Vagina (tissue), 2 donors: Measurements from ENCODE around the gene TMTC2. TPM values are rescaled to one million over a fixed set of nuclear protein-coding genes. Genes with fewer than 3 reads are reported as not detected.

Source experiments
- DNase-seq, 2 donors: peaks; one replicate each; pipeline ENCODE4 v3.0.0-alpha.2; 2017; ENCODE audit errors: extremely low spot score in 2 of 2
- H3K27ac ChIP-seq: fragments of 200-600 bp; sonication (generic); one replicate; pipeline ENCODE4 v1.5.1; 2019
- H3K27me3 ChIP-seq: fragments of 200-600 bp; sonication (generic); one replicate; pipeline ENCODE4 v1.5.1; 2019
- H3K36me3 ChIP-seq, 2 donors: fragments of 200-600 bp; sonication (generic); one replicate each; pipeline ENCODE4 v1.5.1; 2017 to 2019
- H3K4me1 ChIP-seq: fragments of 200-600 bp; sonication (generic); one replicate; pipeline ENCODE4 v1.5.1; 2019
- H3K4me3 ChIP-seq, 2 donors: fragments of 200-600 bp; sonication (generic); 1 replicate in 1 of 2; 2 replicates in 1 of 2; pipeline ENCODE4 v1.5.1; 2016 to 2019
- H3K9me3 ChIP-seq: fragments of 200-600 bp; sonication (generic); one replicate; pipeline ENCODE4 v1.5.1; 2019
- CTCF ChIP-seq, 3 experiments: fragments of 450-650 bp in 2 of 3; fragments of 200-600 bp in 1 of 3; sonication (generic) in 1 of 3; IDR thresholded peaks; one replicate each; pipeline ENCODE4 v1.5.1; 2017 to 2019; ENCODE audit warnings: antibody characterized with exemption in 3 of 3, mild to moderate bottlenecking in 2 of 3, moderate library complexity in 2 of 3
- POLR2A ChIP-seq, 2 donors: fragments of 450-650 bp; IDR thresholded peaks; one replicate each; pipeline ENCODE4 v1.6.1; 2017; ENCODE audit warnings: antibody characterized with exemption in 2 of 2, mild to moderate bottlenecking in 2 of 2, moderate library complexity in 2 of 2
- POLR2AphosphoS5 ChIP-seq, 2 donors: sonication (generic); formaldehyde crosslinking; IDR thresholded peaks; one replicate each; pipeline ENCODE4 v1.9.0; 2017; ENCODE audit warnings: antibody characterized with exemption in 2 of 2, mild to moderate bottlenecking in 2 of 2, low read depth in 1 of 2; ENCODE audit not compliant: insufficient read depth in 1 of 2
- intact Hi-C: fragments of 100-400 bp; cut with DNase I; formaldehyde crosslinking; loops from one replicate; pipeline ENCODE4 v1.15.1; 2023
- total RNA-seq: library from RNA; depleted of rRNA; stranded (reverse); fragments of >200 nt; gene quantifications from one replicate; pipeline ENCODE4 v1.2.3, GENCODE V29; 2016

TMTC2 gene
- total RNA-seq, 1 donor from 2014 or later: 15.5 TPM

- no peak for DNase-seq
- Histone ChIP-seq H3K36me3 (no peaks in the 10 kb centered on the region), H3K4me3 (no peak overlapping the region), H3K9me3 (no peaks in the 10 kb centered on the region), H3K27me3 (no peaks in the 10 kb centered on the region), H3K4me1 (no peaks in the 10 kb centered on the region), H3K27ac (no peak overlapping the region)
- intact Hi-C loops: no loop called here
- TF ChIP-seq CTCF (IDR thresholded peaks at IDR 0.05): no peak
- no peak for TF ChIP-seq POLR2AphosphoS5 (IDR thresholded peaks at IDR 0.05; ENCODE audit: insufficient read depth in 1 of 2, low read depth in 1 of 2)
- no peak for TF ChIP-seq POLR2A (IDR thresholded peaks at IDR 0.05)
These were observed 19.9 kb upstream of the TMTC2 start for GRCh38 chr12:82666830-82667229.

- intact Hi-C loops: no loop called here
- Histone ChIP-seq H3K27ac (no peak overlapping the region), H3K4me1 (no peaks in the 10 kb centered on the region), H3K27me3 (no peaks in the 10 kb centered on the region), H3K9me3 (no peaks in the 10 kb centered on the region), H3K4me3 (no peak overlapping the region), H3K36me3 (no peaks in the 10 kb centered on the region)
- TF ChIP-seq POLR2A (IDR thresholded peaks at IDR 0.05) (no peak), CTCF (IDR thresholded peaks at IDR 0.05) (no peak), POLR2AphosphoS5 (IDR thresholded peaks at IDR 0.05; ENCODE audit: insufficient read depth in 1 of 2, low read depth in 1 of 2) (no peak)
- DNase-seq: no peak
These were observed 15.0 kb upstream of the TMTC2 start for GRCh38 chr12:82671673-82672195.

- intact Hi-C loops: no loop called here
- H3K36me3 ChIP-seq: no peaks in the 10 kb centered on the region
- no peaks in the 10 kb centered on the region for H3K27me3 ChIP-seq
- no peak for TF ChIP-seq CTCF (IDR thresholded peaks at IDR 0.05)
- no peak for TF ChIP-seq POLR2A (IDR thresholded peaks at IDR 0.05)
- no peak for TF ChIP-seq POLR2AphosphoS5 (IDR thresholded peaks at IDR 0.05; ENCODE audit: insufficient read depth in 1 of 2, low read depth in 1 of 2)
- H3K4me1 ChIP-seq: no peaks in the 10 kb centered on the region
- H3K4me3 ChIP-seq: no peak overlapping the region
- no peak for DNase-seq
- no peak overlapping the region for H3K27ac ChIP-seq
- no peaks in the 10 kb centered on the region for H3K9me3 ChIP-seq
These were observed 13.8 kb upstream of the TMTC2 start for GRCh38 chr12:82672811-82673495.

- Histone ChIP-seq H3K27me3 (no peaks in the 10 kb centered on the region), H3K27ac (no peak overlapping the region), H3K4me1 (no peaks in the 10 kb centered on the region), H3K4me3 (no peak overlapping the region), H3K36me3 (no peaks in the 10 kb centered on the region), H3K9me3 (no peaks in the 10 kb centered on the region)
- intact Hi-C loops: no loop called here
- TF ChIP-seq POLR2A (IDR thresholded peaks at IDR 0.05) (no peak), CTCF (IDR thresholded peaks at IDR 0.05) (no peak), POLR2AphosphoS5 (IDR thresholded peaks at IDR 0.05; ENCODE audit: insufficient read depth in 1 of 2, low read depth in 1 of 2) (no peak)
- no peak for DNase-seq
These were observed 13.0 kb upstream of the TMTC2 start for GRCh38 chr12:82673698-82674097.

GRCh38 chr12:82675246-82675645 is 11.5 kb upstream of the TMTC2 start:
- H3K27ac ChIP-seq: no peak overlapping the region

More at GRCh38 chr12:82675246-82675645, 11.5 kb upstream of the TMTC2 start:
- no peak for DNase-seq
- TF ChIP-seq POLR2A (IDR thresholded peaks at IDR 0.05) (no peak), POLR2AphosphoS5 (IDR thresholded peaks at IDR 0.05; ENCODE audit: insufficient read depth in 1 of 2, low read depth in 1 of 2) (no peak), CTCF (IDR thresholded peaks at IDR 0.05) (no peak)
- intact Hi-C loops: no loop called here
- Histone ChIP-seq H3K36me3 (no peaks in the 10 kb centered on the region), H3K4me1 (no peaks in the 10 kb centered on the region), H3K4me3 (no peak overlapping the region), H3K27me3 (no peaks in the 10 kb centered on the region), H3K9me3 (no peaks in the 10 kb centered on the region)
